SJCRH30 (cell line): Measurements from ENCODE around the gene PLPPR2. TPM values are rescaled to one million over a fixed set of nuclear protein-coding genes. Genes with fewer than 3 reads are reported as not detected.

Experiments used
- total RNA-seq: library from RNA; depleted of rRNA; stranded (reverse); fragments of >200 nt; shearing (Covaris generic); gene quantifications from 2 replicates; pipeline ENCODE4 v1.2.3, GENCODE V29; 2014; rRNA removed

PLPPR2 gene
- total RNA-seq, 1 experiment from 2014 or later: 0.59 TPM

Other genes starting within 250 kb of the PLPPR2 start
- gene SPC24, start 199.7 kb upstream of the PLPPR2 start, total RNA-seq: 61.3 and 70.3 TPM in 2 replicates
- gene KANK2, start 157.9 kb upstream of the PLPPR2 start, total RNA-seq: 86.1 and 98.4 TPM in 2 replicates
- not detected in 2 replicates for gene ANGPTL8, start 115.8 kb upstream of the PLPPR2 start, total RNA-seq
- gene DOCK6, start 92.9 kb upstream of the PLPPR2 start, total RNA-seq: 15.2 and 18.3 TPM in 2 replicates
- not detected in 2 replicates for gene TSPAN16, start 59.3 kb upstream of the PLPPR2 start, total RNA-seq
- 0.58 and 0.83 TPM in 2 replicates for gene RAB3D, start 15.8 kb upstream of the PLPPR2 start, total RNA-seq
- gene TMEM205, start 9.2 kb upstream of the PLPPR2 start, total RNA-seq: 38.8 and 39.5 TPM in 2 replicates
- not detected in 2 replicates for gene CCDC159, start 8.9 kb upstream of the PLPPR2 start, total RNA-seq
- 1.2 and 2.4 TPM in 2 replicates for gene SWSAP1, start 19.2 kb downstream of the PLPPR2 start, total RNA-seq
- gene EPOR, start 28.9 kb downstream of the PLPPR2 start, total RNA-seq: 8.4 and 9.9 TPM in 2 replicates
- not detected in 2 replicates for gene RGL3, start 63.9 kb downstream of the PLPPR2 start, total RNA-seq
- gene ODAD3, start 79.7 kb downstream of the PLPPR2 start, total RNA-seq: 0.18 and 0.22 TPM in 2 replicates
- gene PRKCSH, start 80.2 kb downstream of the PLPPR2 start, total RNA-seq: 136 and 164 TPM in 2 replicates
- not detected in 2 replicates for gene ELAVL3, start 125.6 kb downstream of the PLPPR2 start, total RNA-seq
- 2.8 and 3.5 TPM in 2 replicates for gene ZNF653, start 150.4 kb downstream of the PLPPR2 start, total RNA-seq
- 22.3 and 22.6 TPM in 2 replicates for gene ECSIT, start 173.7 kb downstream of the PLPPR2 start, total RNA-seq
- 1.4 TPM in 2 replicates for gene CNN1, start 183.4 kb downstream of the PLPPR2 start, total RNA-seq
- 37.3 and 38.1 TPM in 2 replicates for gene ELOF1, start 203.8 kb downstream of the PLPPR2 start, total RNA-seq
- 0.75 and 2.4 TPM in 2 replicates for gene ACP5, start 222.2 kb downstream of the PLPPR2 start, total RNA-seq
- 11.8 and 13.4 TPM in 2 replicates for gene ZNF627, start 242.1 kb downstream of the PLPPR2 start, total RNA-seq